B cell (primary cell): ENCODE data around the gene PALM2AKAP2. TPM values are rescaled to one million over a fixed set of nuclear protein-coding genes. Genes with fewer than 3 reads are reported as not detected.

Experiments
- ATAC-seq: fragments of 200-7000 bp; cut with Tn5 transposase; one replicate; pipeline ENCODE4 v1.10.0; 2021; ENCODE audit warnings: low read depth, mild to moderate bottlenecking, moderate number of reproducible peaks, moderate library complexity
- CTCF ChIA-PET: fragments of 350-600 bp; sonication (Branson Sonifier 250); formaldehyde crosslinking; loops from one replicate; lab custom pipeline; 2021; ENCODE audit warnings: antibody characterized with exemption, inconsistent platforms; lab: Charles Lee
- POLR2A ChIA-PET: fragments of 350-600 bp; sonication (Branson Sonifier 250); formaldehyde crosslinking; loops from one replicate; lab custom pipeline; 2021; ENCODE audit warnings: antibody characterized with exemption; lab: Charles Lee
- DNase-seq: peaks from one replicate; pipeline ENCODE4 v3.0.0; 2013
- H2AFZ ChIP-seq: 2 replicates; pipeline ENCODE4 v1.6.1; 2012; ENCODE audit warnings: mild to moderate bottlenecking, low read depth, low read length; ENCODE audit not compliant: insufficient read depth, poor library complexity, severe bottlenecking
- H3K27ac ChIP-seq, 2 donors: 1 replicate in 1 of 2; 2 replicates in 1 of 2; pipeline ENCODE4 v1.5.1; 2012 to 2013; ENCODE audit warnings: low read length in 2 of 2, mild to moderate bottlenecking in 2 of 2, moderate library complexity in 1 of 2
- H3K27me3 ChIP-seq, 4 experiments: fragments of 200-600 bp in 1 of 4; sonication (generic) in 1 of 4; replicated peaks in 1 of 4; 1 replicate in 2 of 4; 2 replicates in 2 of 4; pipeline versions ENCODE4 v1.6.1 to v1.7.0; 2013 to 2016; ENCODE audit warnings: low read length in 3 of 4, mild to moderate bottlenecking in 2 of 4, mixed read lengths in 1 of 4, moderate library complexity in 1 of 4; ENCODE audit not compliant: insufficient read depth in 4 of 4, control insufficient read depth in 3 of 4; ENCODE audit errors: control extremely low read depth in 1 of 4
- H3K36me3 ChIP-seq, 2 experiments: replicated peaks in 1 of 2; 1 replicate in 1 of 2; 2 replicates in 1 of 2; pipeline versions ENCODE4 v1.6.1 to v1.7.1; 2013; ENCODE audit warnings: low read length in 1 of 2; ENCODE audit not compliant: insufficient read depth in 2 of 2, control insufficient read depth in 1 of 2; ENCODE audit errors: control extremely low read depth in 1 of 2, extremely low read depth in 1 of 2
- H3K4me1 ChIP-seq, 2 donors: fragments of 200-600 bp in 1 of 2; sonication (generic) in 1 of 2; 1 replicate in 1 of 2; 2 replicates in 1 of 2; pipeline versions ENCODE4 v1.5.1 to v1.6.1; 2013 to 2017; ENCODE audit warnings: low read length in 2 of 2; ENCODE audit not compliant: control insufficient read depth in 2 of 2, insufficient read depth in 2 of 2
- H3K4me2 ChIP-seq: replicated peaks from 2 replicates; pipeline ENCODE3; 2012; ENCODE audit warnings: mild to moderate bottlenecking, low read depth, low read length; ENCODE audit not compliant: poor library complexity, severe bottlenecking
- H3K4me3 ChIP-seq, 5 experiments: fragments of 200-600 bp in 1 of 5; sonication (generic) in 1 of 5; 1 replicate in 3 of 5; 2 replicates in 2 of 5; pipeline versions ENCODE4 v1.5.1 to v1.7.0; 2011 to 2016; ENCODE audit warnings: low read length in 4 of 5, mild to moderate bottlenecking in 4 of 5, low read depth in 2 of 5, control low read depth in 1 of 5, moderate library complexity in 1 of 5; ENCODE audit not compliant: insufficient read depth in 1 of 5; ENCODE audit errors: control extremely low read depth in 1 of 5, extremely low read depth in 1 of 5
- H3K79me2 ChIP-seq: fragments of 200-600 bp; sonication (generic); one replicate; pipeline ENCODE4 v1.6.0; 2016; ENCODE audit warnings: low read length; ENCODE audit not compliant: control insufficient read depth, insufficient read depth
- H3K9ac ChIP-seq: fragments of 200-600 bp; sonication (generic); 2 replicates; pipeline ENCODE4 v1.6.1; 2017; ENCODE audit warnings: mild to moderate bottlenecking, low read length, moderate library complexity
- H3K9me3 ChIP-seq, 3 donors: one replicate each; pipeline versions ENCODE4 v1.6.1 to v1.7.1; 2013; ENCODE audit warnings: low read length in 2 of 3; ENCODE audit not compliant: control insufficient read depth in 2 of 3, insufficient read depth in 1 of 3; ENCODE audit errors: control extremely low read depth in 1 of 3
- H4K20me1 ChIP-seq: 2 replicates; pipeline ENCODE4 v1.6.0; 2012; ENCODE audit warnings: mild to moderate bottlenecking, low read length; ENCODE audit not compliant: insufficient read depth, control insufficient read depth, poor library complexity, severe bottlenecking
- H3K27ac Mint-ChIP-seq: one replicate; pipeline ENCODE4 v1.8.0; 2021; ENCODE audit warnings: mixed read lengths
- H3K27me3 Mint-ChIP-seq: one replicate; pipeline ENCODE4 v1.8.0; 2021; ENCODE audit warnings: mixed read lengths
- H3K4me1 Mint-ChIP-seq: one replicate; pipeline ENCODE4 v1.8.0; 2021; ENCODE audit warnings: mixed read lengths
- H3K4me3 Mint-ChIP-seq: one replicate; pipeline ENCODE4 v1.8.0; 2021; ENCODE audit warnings: mixed read lengths
- H3K9me3 Mint-ChIP-seq: one replicate; pipeline ENCODE4 v1.8.0; 2022; ENCODE audit warnings: mixed read lengths; ENCODE audit not compliant: insufficient read depth
- CTCF ChIP-seq: fragments of 200-600 bp; IDR thresholded peaks from one replicate; pipeline ENCODE4 v1.8.0; 2022; ENCODE audit warnings: antibody characterized with exemption, mild to moderate bottlenecking
- EZH2 ChIP-seq: IDR thresholded peaks from 2 replicates; pipeline ENCODE4 v1.6.1; 2012; ENCODE audit warnings: borderline replicate concordance, low read depth, mild to moderate bottlenecking, moderate library complexity, low read length; ENCODE audit not compliant: insufficient read depth, poor library complexity, severe bottlenecking
- WGBS: methylation state at CpG from one replicate; pipeline ENCODE4 v1.1.5; 2013; ENCODE audit warnings: missing lambda C conversion rate; ENCODE audit not compliant: insufficient coverage; 5-methylcytosine and 5-hydroxymethylcytosine counted together
- intact Hi-C: fragments of 100-400 bp; cut with micrococcal nuclease; formaldehyde crosslinking; loops from one replicate; pipeline ENCODE4 v1.10.0; 2022
- polyA plus RNA-seq: library from polyadenylated mRNA; depleted of rRNA; stranded (reverse); fragments of >200 nt; gene quantifications from 2 replicates; pipeline ENCODE4 v1.2.3, GENCODE V29; 2012
- total RNA-seq, 2 donors: library from RNA; stranded (reverse); fragments of 120-200 nt in 1 of 2; gene quantifications; 1 replicate in 1 of 2; 2 replicates in 1 of 2; pipeline versions ENCODE4 v1.2.3 to v1.2.4, GENCODE V29; 2013 to 2022

Gene PALM2AKAP2
- total and polyA plus RNA-seq, 2 donors (not counting 1 experiment from before 2014, with no cell fraction given): not detected

- H3K4me1 Mint-ChIP-seq: no peaks in the 10 kb centered on the region
- H2AFZ ChIP-seq: no peak overlapping the region
- no peak overlapping the region for H3K4me2 ChIP-seq
- H3K4me3 ChIP-seq: no peak overlapping the region
- no peaks in the 10 kb centered on the region for H3K9me3 ChIP-seq
- no peaks in the 10 kb centered on the region for H3K4me1 ChIP-seq
- H3K9me3 Mint-ChIP-seq: no peaks in the 10 kb centered on the region
- no peaks in the 10 kb centered on the region for H3K36me3 ChIP-seq
- CTCF ChIA-PET: no interaction called here
- H3K27me3 Mint-ChIP-seq: peaks cover 33% of the 10 kb centered on the region
- H4K20me1 ChIP-seq: no peaks in the 10 kb centered on the region
- no peaks in the 10 kb centered on the region for H3K79me2 ChIP-seq
- ATAC-seq: no peak
- TF ChIP-seq EZH2 (no peak), CTCF (no peak)
- H3K9ac ChIP-seq: no peak overlapping the region
- WGBS: 60% methylated on average over 2 of the region's 6 CpGs
- H3K4me3 Mint-ChIP-seq: no peak overlapping the region
- no peak for DNase-seq
- H3K27ac Mint-ChIP-seq: no peak overlapping the region
- intact Hi-C loops: no loop called here
- H3K27me3 ChIP-seq: peaks cover 0 to 11% (median 1%) of the 10 kb centered on the region in 4 experiments
- POLR2A ChIA-PET: no interaction called here
- H3K27ac ChIP-seq: no peak overlapping the region
Measured at GRCh38 chr9:109735801-109736200, 44.2 kb upstream of the PALM2AKAP2 start.

GRCh38 chr9:109737295-109737694 is 42.7 kb upstream of the PALM2AKAP2 start:
- Mint-ChIP-seq H3K4me3 (no peak overlapping the region), H3K9me3 (no peaks in the 10 kb centered on the region), H3K27me3 (peaks cover 36% of the 10 kb centered on the region), H3K4me1 (no peaks in the 10 kb centered on the region), H3K27ac (no peak overlapping the region)
- ChIA-PET POLR2A (no interaction called here), CTCF (no interaction called here)
- Histone ChIP-seq H3K36me3 (no peaks in the 10 kb centered on the region), H3K27ac (no peak overlapping the region), H2AFZ (no peak overlapping the region), H4K20me1 (no peaks in the 10 kb centered on the region), H3K9ac (no peak overlapping the region), H3K9me3 (no peaks in the 10 kb centered on the region), H3K4me1 (no peaks in the 10 kb centered on the region), H3K4me2 (no peak overlapping the region), H3K79me2 (no peaks in the 10 kb centered on the region), H3K4me3 (no peak overlapping the region), H3K27me3 (peaks cover 0 to 10% (median 4%) of the 10 kb centered on the region in 4 experiments)
- intact Hi-C loops: no loop called here
- ATAC-seq (no peak), DNase-seq (no peak)
- WGBS: 77% methylated on average over 1 of the region's 1 CpG
- no peak for TF ChIP-seq CTCF
- TF ChIP-seq EZH2: no peak
